SKM-1 (cell line): ENCODE results near the gene PACC1.
"Not testable (repeated sequence)": the region's sequence is repeated elsewhere in the genome, so short reads cannot be mapped to it uniquely, and the experiment has no call there.

ENCODE experiments used
- DNase-seq: peaks from one replicate; lab custom pipeline; 2025; ENCODE audit not compliant: unreplicated experiment; lab: John Stamatoyannopoulos, UW

Gene PACC1

GRCh38 chr1:212397171-212397570 is 17.5 kb downstream of the PACC1 start:
- no peak for DNase-seq

GRCh38 chr1:212396638-212397037 is 18.0 kb downstream of the PACC1 start:
- DNase-seq: no peak

DNA sequence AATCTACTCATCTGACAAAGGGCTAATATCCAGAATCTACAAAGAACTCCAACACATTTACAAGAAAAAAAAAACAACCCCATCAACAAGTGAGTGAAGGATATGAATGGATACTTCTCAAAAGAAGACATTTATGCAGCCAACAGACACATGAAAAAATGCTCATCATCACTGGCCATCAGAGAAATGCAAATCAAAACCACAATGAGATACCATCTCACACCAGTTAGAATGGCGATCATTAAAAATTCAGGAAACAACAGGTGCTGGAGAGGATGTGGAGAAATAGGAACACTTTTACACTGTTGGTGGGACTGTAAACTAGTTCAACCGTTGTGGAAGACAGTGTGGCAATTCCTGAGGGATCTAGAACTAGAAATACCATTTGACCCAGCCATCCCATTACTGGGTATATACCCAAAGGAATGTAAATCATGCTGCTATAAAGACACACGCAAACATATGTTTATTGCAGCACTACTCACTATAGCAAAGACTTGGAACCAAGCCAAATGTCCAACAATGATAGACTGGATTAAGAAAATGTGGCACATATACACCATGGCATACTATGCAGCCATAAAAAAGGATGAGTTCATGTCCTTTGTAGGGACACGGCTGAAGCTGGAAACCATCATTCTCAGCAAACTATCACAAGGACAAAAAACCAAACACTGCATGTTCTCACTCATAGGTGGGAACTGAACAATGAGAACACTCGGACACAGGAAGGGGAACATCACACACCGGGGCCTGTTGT is 18.8 kb downstream of the PACC1 start:
- not testable (repeated sequence) for DNase-seq

GRCh38 chr1:212388985-212389716 is 25.5 kb downstream of the PACC1 start:
- no peak for DNase-seq

DNA sequence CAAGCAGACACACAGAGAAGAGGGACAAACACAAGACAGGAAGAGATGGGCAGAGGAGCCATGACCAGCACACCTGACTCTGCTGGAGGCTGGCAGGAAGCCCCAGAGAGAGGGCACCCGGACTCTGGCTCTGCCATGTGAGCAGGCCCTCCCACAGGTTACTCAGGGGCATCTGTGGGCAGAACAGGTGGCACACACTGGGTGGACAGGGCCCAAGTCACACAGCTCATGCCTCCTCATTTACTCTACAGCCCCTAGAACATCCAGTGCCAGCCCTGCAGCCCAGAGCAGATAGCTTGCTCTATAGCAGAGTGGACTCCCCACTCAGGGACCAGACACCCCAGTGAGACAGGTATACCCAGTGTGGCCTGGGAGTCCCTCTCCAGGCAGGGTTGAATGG is 28.7 kb downstream of the PACC1 start:
- DNase-seq: no peak

GRCh38 chr1:212381397-212382035 is 33.2 kb downstream of the PACC1 start:
- DNase-seq: no peak

- no peak for DNase-seq
Measured at GRCh38 chr1:212379366-212379765, 35.3 kb downstream of the PACC1 start.

GRCh38 chr1:212377644-212378043 is 37.0 kb downstream of the PACC1 start:
- DNase-seq: no peak

DNA sequence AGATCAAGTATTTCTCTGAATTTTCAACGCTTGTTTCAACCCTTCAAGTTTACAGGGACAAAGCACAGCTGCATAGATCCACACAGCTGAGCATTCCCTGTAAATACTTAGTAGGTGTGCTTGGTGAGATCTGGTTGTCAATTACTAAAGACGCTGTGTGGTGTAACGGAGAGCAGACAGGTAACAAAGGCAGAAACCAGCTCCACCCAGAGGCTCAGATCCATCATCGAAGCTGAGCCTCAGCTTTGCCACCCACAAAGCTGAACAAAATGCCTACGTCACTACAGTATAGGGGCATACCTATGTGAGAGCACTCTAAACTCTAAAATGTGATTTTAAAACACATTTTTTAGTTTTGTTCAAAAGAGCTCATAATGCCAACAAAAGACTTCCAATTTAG is 38.7 kb downstream of the PACC1 start:
- DNase-seq: no peak

DNA sequence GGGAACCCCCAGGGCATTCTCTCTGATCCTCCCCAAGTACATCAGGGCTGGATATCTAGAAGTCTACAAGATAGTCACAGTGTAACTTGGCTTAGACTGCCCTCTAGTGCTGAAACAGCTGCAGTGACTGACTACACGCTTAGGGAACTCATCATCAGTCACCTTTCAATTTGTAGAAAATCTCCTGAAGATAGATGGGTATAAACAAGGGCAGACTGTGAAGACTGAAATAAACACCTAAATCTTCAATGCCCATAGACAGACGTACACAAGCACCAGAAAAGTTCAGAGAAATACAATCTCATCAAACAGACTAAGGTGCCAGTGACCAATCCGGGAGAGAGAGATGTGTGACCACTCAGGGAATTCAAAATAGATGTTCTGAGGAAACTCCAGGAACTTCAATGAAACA is 46.6 kb downstream of the PACC1 start:
- peak; percentile 66 for DNase-seq

DNA sequence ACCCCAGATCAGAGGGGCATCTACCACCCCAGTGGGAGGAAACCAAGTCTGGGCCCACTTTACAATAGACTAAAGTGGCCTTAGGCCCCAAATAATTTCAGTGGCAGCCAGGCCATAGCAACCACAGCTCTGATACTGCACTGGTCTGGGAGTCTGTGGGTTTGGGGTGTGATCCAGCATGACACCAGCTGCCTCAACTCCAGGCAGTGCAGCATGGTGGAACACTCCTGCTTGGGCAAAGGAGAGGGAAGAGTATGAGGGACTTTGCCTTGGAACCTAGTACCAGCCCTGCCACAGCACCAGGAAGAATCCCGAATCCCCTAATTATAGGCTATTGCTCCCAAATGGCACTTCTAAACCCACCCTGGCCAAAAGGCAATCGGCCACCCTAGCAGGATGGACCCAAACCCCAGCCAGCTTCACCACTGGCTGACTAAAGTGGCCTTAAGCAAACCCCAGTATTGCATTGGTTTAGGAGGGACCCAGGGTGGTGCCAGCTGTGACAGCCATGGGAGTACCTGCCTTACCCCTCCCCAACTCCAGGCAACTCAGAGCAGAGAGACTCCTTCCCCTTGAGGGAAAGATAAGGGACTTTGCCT is 47.1 kb downstream of the PACC1 start:
- DNase-seq: no peak

GRCh38 chr1:212366901-212367300 is 47.8 kb downstream of the PACC1 start:
- no peak for DNase-seq

- no peak for DNase-seq
Measured at GRCh38 chr1:212364985-212365384, 49.7 kb downstream of the PACC1 start.

DNA sequence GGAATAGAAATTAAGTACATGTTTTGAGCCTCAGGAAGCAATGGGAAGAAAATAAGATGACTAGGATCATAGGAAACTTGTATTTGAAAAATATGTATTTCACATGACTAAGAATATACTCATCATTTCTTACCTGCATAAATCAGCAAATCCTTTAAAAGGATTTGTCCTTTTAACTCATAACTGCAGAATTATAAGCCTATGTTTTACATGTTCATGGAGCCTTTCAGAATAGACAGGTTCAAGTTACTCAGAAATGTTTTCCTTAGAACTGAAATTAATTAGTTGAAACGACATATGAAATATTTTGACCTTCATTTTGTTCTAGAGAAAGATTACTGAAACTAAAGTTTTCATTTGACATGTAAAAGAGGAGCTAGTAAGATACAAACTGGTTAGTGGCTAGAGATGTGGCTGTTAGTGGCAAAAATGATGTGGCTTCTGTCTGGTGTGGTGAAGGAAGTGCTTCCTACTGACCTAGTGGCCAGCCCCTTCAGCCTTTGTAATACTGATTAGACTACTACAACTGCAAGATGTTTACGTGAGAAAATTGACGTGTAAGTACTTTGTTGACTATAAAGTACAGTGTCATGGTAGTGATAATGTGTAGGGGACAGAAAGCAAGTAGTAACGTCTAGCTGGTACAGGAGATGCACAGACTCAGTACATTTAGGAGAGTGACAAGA is 54.7 kb downstream of the PACC1 start:
- DNase-seq: no peak

DNA sequence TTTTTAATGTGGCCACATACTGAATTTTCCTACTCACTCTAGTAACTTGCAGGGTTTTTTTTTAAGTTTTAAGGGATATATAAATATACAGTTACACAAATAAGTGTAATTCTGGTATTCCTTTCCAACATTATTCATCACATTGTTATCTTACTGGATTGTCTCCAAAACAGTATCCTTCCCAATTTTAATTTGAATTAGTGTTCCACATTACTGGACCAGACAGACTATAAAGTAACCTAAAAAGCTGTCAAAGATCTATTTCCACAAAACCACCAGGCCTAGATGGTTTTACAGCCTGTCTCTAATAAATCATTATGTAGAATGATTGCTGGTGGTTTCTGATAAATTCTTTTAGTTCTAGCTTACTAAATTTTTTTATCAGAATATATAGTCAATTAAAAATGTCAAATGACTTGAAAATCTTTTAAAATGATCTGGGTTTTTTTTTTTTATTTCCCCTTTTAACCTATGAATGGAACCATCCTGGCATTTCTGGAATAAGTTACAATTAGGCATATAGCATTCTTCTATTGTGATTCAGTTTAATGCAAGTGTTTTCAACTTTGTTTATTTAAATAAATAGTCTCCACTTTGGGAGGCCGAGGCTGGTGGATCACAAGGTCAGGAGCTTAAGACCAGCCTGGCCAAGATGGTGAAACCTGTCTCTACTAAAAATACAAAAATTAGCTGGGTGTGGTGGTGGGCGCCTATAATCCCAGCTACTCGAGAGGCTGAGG is 59.3 kb downstream of the PACC1 start:
- DNase-seq: no peak

DNA sequence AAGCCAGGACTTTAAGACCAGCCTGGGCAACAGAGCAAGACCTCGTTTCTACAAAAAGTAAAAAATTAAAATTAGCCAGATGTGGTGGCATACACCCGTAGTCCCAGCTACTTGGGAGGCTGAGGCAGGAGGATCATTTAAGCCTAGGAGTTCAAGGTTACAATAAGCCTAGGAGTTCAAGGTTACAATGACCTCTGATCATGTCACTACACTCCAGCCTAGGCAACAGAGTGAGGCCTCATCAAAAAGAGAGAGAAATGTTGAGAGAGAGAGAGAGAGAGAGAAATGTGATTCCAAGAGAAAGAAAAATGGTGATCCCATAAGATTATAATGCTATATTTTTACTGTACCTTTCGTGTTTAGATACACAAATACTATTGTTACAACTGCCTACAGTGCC is 60.2 kb downstream of the PACC1 start:
- DNase-seq: no peak

GRCh38 chr1:212353181-212353580 is 61.5 kb downstream of the PACC1 start:
- DNase-seq: no peak

- DNase-seq: no peak
Measured at GRCh38 chr1:212351588-212352362, 62.9 kb downstream of the PACC1 start.

DNA sequence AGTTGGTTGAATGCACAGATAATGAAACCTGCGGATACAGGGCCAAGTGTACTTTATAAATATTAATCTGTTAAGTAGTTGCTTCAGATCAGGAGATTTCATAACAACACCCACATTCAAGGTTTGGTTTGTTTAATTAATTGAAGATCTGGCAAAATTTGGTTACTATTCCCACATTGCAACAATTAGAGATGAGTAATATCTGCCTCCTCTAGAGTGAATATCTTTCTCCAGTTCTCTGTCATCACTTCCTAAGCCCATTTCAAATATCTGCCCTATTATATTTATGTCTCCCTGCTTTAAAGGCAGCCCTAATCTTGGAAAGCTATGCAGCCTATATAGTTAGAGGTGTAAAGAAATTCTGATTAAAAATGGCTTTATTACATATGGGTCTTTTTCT is 68.1 kb downstream of the PACC1 start:
- no peak for DNase-seq

DNA sequence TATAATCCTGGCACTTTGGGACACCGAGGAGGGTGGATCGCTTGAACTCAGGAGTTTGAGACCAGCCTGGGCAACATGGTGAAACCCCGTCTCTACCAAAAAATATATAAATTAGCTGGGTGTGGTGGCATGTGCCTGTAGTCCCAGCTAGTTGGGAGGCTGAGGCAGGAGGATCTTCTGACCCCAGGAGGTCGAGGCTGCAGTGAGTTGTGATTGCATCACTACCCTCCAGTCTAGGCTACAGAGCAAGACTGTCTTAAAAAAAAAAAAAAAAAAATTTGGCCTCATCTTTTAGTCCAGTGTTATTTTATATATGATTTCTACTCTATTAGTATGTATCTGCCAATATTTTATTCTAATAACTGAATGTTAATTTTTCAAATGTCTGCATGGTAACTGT is 69.8 kb downstream of the PACC1 start:
- no peak for DNase-seq
